ENCODE measurements around the gene ANAPC2.

Gene ANAPC2

DNA sequence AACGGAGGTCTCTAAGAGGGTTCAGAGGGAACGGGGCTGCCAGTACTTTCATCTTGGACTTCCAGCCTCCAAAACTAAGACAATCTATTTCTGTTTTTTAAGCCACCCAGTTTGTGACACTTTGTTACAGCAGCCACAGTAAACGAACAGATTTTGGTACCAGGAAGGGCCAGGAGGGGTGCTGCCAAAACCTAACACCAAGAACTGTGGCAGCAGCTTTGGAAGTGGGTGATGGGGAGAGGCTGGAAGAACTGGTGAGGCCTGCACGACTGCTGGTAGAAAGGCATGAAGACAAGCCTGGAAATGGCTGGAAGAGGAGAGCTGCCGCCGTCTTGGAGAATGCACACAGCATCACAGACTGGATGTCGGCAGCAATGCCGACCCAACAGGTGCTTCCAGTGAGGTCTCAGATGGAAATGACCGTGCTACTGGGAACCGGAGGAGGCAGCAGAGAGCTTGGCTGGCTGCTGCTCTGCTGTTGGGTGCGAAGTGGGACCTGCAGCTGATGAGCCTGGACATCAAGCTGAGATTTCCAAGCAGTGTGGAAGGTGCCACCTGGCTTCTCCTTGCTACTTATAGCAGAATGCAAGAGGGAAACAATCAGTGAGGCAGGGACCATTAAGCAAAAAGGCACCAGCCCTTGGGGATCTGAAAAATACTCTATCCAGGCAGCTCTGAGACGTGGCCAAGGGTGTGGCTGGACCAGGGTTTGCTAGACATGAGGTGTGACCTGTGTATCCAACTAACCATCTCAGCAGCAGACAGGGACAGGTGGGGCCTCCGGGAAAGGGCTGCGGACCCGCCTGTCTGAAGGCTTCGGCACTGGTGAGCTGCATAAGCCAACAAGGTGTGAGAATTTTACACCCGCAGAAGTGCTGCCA is 11.8 kb downstream of the ANAPC2 start:
- H3K27ac Mint-ChIP-seq, result no peak overlapping the region
- H3K4me1 Mint-ChIP-seq, result peaks cover 2% of the 10 kb centered on the region
- no peak overlapping the region for H3K4me3 Mint-ChIP-seq
- H3K27me3 Mint-ChIP-seq, result peaks cover 47% of the 10 kb centered on the region
- H3K36me3 Mint-ChIP-seq, result peaks cover 6% of the 10 kb centered on the region
- DNase-seq, result peak; percentile 50
- no peaks in the 10 kb centered on the region for H3K9me3 Mint-ChIP-seq
- CTCF ChIA-PET, result interaction anchor here (0.8 to 2.7 kb wide), 13 partner anchors 13 to 130 kb away, joined by 3 to 8 read pairs (median 4); partner anchors contain the start of genes NDOR1, NPDC1, TMEM203 and TPRN

- peak; percentile 52 for DNase-seq
- H3K27me3 Mint-ChIP-seq, result peaks cover 58% of the 10 kb centered on the region
- CTCF ChIA-PET, result interaction anchor here (1.5 to 2.7 kb wide), 4 partner anchors 12 to 61 kb away, joined by 4 to 8 read pairs (median 6); partner anchors contain the start of gene RNF224
- peaks cover 6% of the 10 kb centered on the region for H3K36me3 Mint-ChIP-seq
- H3K9me3 Mint-ChIP-seq, result no peaks in the 10 kb centered on the region
- no peak overlapping the region for H3K4me3 Mint-ChIP-seq
- H3K27ac Mint-ChIP-seq, result no peak overlapping the region
- H3K4me1 Mint-ChIP-seq, result peaks cover 2% of the 10 kb centered on the region
Observed at GRCh38 chr9:137175345-137175961, 12.9 kb downstream of the ANAPC2 start.

DNA sequence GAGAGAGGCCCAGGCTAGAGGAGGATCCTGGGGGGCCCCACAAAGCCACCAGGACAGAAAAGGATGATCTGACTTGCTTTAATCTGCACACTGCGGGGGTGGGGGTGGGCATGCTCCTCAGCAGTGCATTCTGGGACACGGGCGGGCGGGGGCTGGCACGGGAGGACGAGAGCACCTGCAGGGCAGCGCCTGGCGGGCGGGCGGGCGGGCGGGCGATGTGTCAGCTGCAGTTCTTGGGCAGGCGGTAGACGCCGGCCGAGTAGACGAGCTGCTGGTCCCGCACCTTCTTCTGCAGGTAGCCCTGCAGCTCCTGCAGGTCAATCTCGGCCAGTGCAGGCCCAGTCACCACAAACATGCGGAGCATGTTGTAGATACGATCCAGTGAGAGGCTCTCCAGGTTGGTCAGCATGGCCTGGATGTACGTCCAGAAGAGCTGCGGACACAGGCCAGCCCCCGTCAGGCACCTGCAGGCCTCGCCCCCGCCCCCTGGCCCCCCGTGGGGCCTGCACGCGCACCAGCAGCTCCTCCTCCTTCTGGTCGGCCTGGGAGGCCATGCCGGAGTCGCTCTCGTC is 13.6 kb downstream of the ANAPC2 start:
- Mint-ChIP-seq H3K4me3 (no peak overlapping the region), H3K9me3 (no peaks in the 10 kb centered on the region), H3K36me3 (peaks cover 2% of the 10 kb centered on the region), H3K27me3 (peaks cover 65% of the 10 kb centered on the region), H3K4me1 (peaks cover 2% of the 10 kb centered on the region), H3K27ac (no peak overlapping the region)
- CTCF ChIA-PET, result interaction anchor here (1.5 to 2.7 kb wide), 2 partner anchors 12 to 52 kb away, joined by 4 to 8 read pairs; partner anchors contain the start of gene RNF224
- no peak for DNase-seq

- H3K9me3 Mint-ChIP-seq, result no peaks in the 10 kb centered on the region
- DNase-seq, result no peak
- CTCF ChIA-PET, result interaction anchor here (0.8 to 1.5 kb wide), 2 partner anchors 53 to 144 kb away, joined by 3 to 4 read pairs; partner anchors contain the start of gene RNF224
- H3K27ac Mint-ChIP-seq, result no peak overlapping the region
- no peak overlapping the region for H3K4me3 Mint-ChIP-seq
- H3K36me3 Mint-ChIP-seq, result no peaks in the 10 kb centered on the region
- peaks cover 2% of the 10 kb centered on the region for H3K4me1 Mint-ChIP-seq
- peaks cover 71% of the 10 kb centered on the region for H3K27me3 Mint-ChIP-seq
Observed at GRCh38 chr9:137173796-137174664, 14.3 kb downstream of the ANAPC2 start.

- no peaks in the 10 kb centered on the region for H3K9me3 Mint-ChIP-seq
- CTCF ChIA-PET, result interaction anchor here (0.8 kb wide), 1 partner anchor 143 kb away, joined by 3 read pairs; no protein-coding TSS in a partner anchor
- H3K27me3 Mint-ChIP-seq, result peaks cover 80% of the 10 kb centered on the region
- DNase-seq, result no peak
- H3K36me3 Mint-ChIP-seq, result no peaks in the 10 kb centered on the region
- H3K4me3 Mint-ChIP-seq, result no peak overlapping the region
- H3K27ac Mint-ChIP-seq, result no peak overlapping the region
- peaks cover 4% of the 10 kb centered on the region for H3K4me1 Mint-ChIP-seq
Observed at GRCh38 chr9:137172901-137173795, 15.2 kb downstream of the ANAPC2 start.

- CTCF ChIA-PET, result interaction anchor here (1.0 kb wide), 1 partner anchor 125 kb away, joined by 3 read pairs; no protein-coding TSS in a partner anchor
- H3K4me3 Mint-ChIP-seq, result no peak overlapping the region
- H3K9me3 Mint-ChIP-seq, result no peaks in the 10 kb centered on the region
- H3K4me1 Mint-ChIP-seq, result peaks cover 4% of the 10 kb centered on the region
- no peak for DNase-seq
- H3K36me3 Mint-ChIP-seq, result no peaks in the 10 kb centered on the region
- no peak overlapping the region for H3K27ac Mint-ChIP-seq
- H3K27me3 Mint-ChIP-seq, result peaks cover 98% of the 10 kb centered on the region
Observed at GRCh38 chr9:137171149-137171900, 17.0 kb downstream of the ANAPC2 start.

DNA sequence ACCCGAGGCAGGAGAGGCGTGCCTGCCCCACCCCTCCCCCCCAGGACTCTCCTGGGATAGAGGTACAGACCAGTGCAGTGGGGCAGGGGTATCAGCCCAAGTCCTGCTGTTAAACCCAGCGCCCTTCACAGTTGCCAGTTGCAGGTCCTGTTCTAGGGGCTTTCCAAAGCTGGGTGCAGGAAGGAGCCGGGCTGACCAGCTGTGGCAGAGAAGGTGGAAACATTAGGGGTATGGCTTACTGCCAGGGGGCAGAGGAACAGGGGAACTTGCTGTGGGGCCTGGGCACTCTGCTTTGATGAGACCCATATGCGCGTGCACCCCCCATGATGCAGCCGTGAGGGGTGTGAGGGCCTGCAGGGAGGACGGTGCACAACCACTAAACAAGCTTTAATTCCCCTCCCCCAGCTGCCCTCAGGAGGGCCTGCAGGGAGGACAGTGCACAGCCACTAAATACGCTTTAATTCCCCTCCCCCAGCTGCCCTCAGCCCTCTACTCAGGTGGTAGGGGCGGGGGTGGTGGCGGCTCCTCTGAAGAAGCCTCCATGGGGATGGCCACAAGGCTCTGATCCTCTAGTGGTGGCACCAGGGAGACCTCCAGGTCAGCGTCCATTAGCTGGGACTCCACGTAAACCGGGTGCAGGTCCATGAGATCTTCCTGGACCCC is 17.7 kb downstream of the ANAPC2 start:
- no peaks in the 10 kb centered on the region for H3K36me3 Mint-ChIP-seq
- H3K27me3 Mint-ChIP-seq, result peaks cover 98% of the 10 kb centered on the region
- H3K4me1 Mint-ChIP-seq, result peaks cover 4% of the 10 kb centered on the region
- DNase-seq, result no peak
- no peaks in the 10 kb centered on the region for H3K9me3 Mint-ChIP-seq
- no peak overlapping the region for H3K4me3 Mint-ChIP-seq
- H3K27ac Mint-ChIP-seq, result no peak overlapping the region
- CTCF ChIA-PET, result interaction anchor here (1.0 kb wide), 1 partner anchor 124 kb away, joined by 3 read pairs; no protein-coding TSS in a partner anchor

DNA sequence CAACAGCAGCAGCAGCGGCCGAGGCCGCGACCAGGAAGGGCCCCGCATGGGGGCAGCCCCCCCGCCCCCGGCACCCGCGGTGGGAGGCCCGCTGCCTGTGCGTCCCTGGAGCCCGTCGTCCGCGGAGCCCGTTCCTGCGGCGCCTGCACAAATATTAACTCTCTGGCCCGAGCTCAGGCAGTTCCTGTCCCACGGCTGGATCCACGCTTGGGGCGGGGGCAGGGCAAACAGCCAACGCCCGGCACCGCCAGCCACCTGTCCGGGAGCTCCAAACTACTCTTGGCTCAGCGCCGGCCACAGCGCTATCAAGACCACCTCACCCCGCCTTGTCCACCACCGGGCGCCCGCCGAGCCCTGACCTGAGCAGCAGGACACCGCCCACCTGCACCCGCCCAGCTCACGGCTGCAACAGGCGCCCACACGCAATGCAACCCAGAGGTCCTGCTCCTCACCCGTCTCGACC is 18.4 kb downstream of the ANAPC2 start, which contains the start of gene LRRC26:
LRRC26 (minus strand) TSS at position 156 of the 463 bp plus-strand sequence; CDS start at position 48, 108 bp downstream.
- Mint-ChIP-seq H3K9me3 (no peaks in the 10 kb centered on the region), H3K4me3 (peak within 1 kb of the TSS; percentile 60), H3K27me3 (peaks cover 98% of the 10 kb centered on the region), H3K4me1 (peaks cover 4% of the 10 kb centered on the region), H3K27ac (no peak within 1 kb of the TSS), H3K36me3 (no peaks in the 10 kb centered on the region)
- no peak for DNase-seq
- CTCF ChIA-PET, result interaction anchor here (1.0 to 1.2 kb wide), 2 partner anchors 12 to 123 kb away, joined by 3 read pairs; no protein-coding TSS in a partner anchor

- CTCF ChIA-PET, result interaction anchor here (1.2 kb wide), 1 partner anchor 11 kb away, joined by 3 read pairs; no protein-coding TSS in a partner anchor
- H3K4me3 Mint-ChIP-seq, result peak overlapping the region; percentile 60
- no peak overlapping the region for H3K27ac Mint-ChIP-seq
- H3K9me3 Mint-ChIP-seq, result no peaks in the 10 kb centered on the region
- H3K27me3 Mint-ChIP-seq, result peaks cover 98% of the 10 kb centered on the region
- DNase-seq, result peak; percentile 30
- no peaks in the 10 kb centered on the region for H3K36me3 Mint-ChIP-seq
- peaks cover 4% of the 10 kb centered on the region for H3K4me1 Mint-ChIP-seq
Observed at GRCh38 chr9:137168904-137169856, 19.2 kb downstream of the ANAPC2 start.

- Mint-ChIP-seq H3K4me3 (no peak overlapping the region), H3K4me1 (peaks cover 4% of the 10 kb centered on the region), H3K36me3 (no peaks in the 10 kb centered on the region), H3K9me3 (no peaks in the 10 kb centered on the region), H3K27ac (no peak overlapping the region), H3K27me3 (peaks cover 96% of the 10 kb centered on the region)
- DNase-seq, result no peak
- CTCF ChIA-PET, result interaction anchor here (1.2 kb wide), 1 partner anchor 11 kb away, joined by 3 read pairs; no protein-coding TSS in a partner anchor
Observed at GRCh38 chr9:137168573-137168903, 19.8 kb downstream of the ANAPC2 start.
